GM21447 (cell line): ENCODE data around the gene RGS10.
A peak's percentile ranks its signal among the peaks of the same experiment; 100 is the strongest.

Experiments
- ATAC-seq: cut with Tn5 transposase; IDR thresholded peaks from one replicate; pipeline ENCODE4 v1.9.1; 2021; ENCODE audit not compliant: unreplicated experiment

Gene RGS10

DNA sequence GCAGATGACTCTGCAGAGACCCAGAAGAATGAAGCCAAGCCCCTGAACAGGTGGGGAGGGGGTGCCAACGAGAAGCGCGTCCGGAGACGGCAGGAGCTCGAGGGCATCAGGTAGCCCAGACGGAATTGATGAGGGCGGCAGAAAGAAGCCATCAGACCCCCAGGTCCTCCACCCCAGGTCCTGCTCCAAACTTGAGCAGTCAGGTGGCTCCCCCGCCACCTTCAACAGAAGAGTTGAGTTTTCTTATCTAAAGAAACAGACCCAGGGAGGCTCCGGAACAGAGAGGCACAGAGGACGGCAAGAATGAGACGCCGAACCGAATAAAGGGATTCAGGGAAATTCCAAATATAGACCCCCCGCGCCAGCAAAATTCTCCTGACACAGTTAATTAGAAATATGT lies 22.2 kb downstream of the RGS10 start:
- no peak for ATAC-seq

- no peak for ATAC-seq
These were observed 23.6 kb downstream of the RGS10 start for GRCh38 chr10:119518936-119519335.

- ATAC-seq = peak; percentile 31
These were observed 24.3 kb downstream of the RGS10 start for GRCh38 chr10:119518176-119518575.

DNA sequence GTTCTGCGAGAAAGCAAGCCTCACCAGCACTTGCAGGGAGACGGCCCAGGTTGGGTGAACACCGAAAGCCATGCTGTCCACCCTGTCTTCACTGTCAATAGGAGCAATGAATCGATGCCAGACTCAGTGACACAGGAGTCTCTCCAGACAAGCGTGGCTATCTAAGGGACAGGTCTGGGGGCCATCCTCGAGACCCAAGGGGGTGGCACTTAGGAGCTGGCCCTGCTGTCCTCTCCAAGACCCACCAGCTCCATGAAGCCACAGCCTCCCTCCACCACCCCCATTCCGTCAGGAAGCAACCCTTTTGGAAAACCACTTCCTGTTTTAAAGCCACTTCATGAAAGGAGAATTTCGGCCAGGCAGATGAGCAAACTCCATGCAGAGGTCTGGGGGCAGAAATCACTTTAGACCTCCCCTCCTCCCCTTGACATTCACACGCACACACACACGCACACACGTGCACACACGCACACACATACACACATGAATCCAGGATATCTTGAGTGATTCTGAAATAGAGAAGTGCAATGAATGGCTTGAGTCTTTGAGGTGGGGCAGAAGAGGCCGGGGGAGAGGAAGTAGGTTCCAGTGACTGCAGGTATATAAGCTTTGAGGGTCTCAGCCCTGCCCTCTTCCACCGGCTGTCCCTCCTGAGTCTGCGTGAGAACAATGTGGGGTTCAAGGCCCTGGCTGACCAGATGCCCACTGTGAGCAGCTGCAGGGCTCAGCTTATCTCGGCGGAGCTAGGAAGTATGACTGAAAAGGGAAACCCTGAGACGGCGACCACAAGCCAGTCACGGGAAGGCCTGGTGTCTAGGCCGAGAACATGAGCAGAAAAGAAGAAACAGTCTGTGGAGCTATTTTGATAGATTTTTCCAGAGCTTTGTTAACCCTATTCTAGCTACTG lies 25.0 kb downstream of the RGS10 start:
- peak; percentile 51 for ATAC-seq

DNA sequence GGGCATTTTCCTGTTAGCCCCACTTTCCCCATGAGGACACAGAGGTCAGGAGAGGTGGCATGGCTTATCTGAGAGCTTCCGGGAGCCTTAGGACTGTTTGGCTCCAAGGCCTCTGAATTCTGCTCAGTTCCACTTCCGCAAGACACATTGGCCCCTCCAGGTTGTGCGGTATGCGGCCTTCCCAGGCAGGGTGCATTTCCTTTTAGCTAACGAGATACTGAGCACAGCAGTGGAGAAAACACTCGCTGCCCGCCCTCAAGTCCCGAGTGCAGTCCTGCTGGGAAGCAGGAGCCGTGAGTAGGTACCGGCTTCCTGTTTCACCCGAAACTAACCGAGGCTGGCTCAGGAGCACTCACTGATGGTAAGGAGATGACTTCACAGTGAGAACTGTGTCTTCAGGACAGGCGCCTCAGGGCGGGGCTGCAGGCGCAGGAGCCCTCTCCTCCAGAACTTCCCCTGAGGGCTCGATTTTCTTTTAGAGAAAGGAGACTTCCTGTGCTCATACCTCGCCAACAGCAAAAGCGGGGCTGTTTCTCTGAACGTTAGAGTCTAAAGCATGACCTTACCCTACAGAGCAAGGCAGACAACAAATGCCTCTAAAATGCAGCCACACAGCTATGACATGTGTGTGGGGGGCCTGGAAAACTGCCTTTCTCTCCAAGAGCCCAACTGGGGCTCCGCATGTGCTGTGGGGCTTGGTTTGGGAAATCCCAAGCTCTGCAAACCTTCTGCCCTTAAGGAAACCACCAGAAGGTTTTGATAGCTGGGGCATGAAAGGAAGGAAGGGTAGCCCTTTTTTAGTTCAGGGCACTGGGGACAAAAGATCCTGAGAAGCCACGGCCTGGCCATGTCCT lies 25.9 kb downstream of the RGS10 start:
- ATAC-seq = peak; percentile 71

DNA sequence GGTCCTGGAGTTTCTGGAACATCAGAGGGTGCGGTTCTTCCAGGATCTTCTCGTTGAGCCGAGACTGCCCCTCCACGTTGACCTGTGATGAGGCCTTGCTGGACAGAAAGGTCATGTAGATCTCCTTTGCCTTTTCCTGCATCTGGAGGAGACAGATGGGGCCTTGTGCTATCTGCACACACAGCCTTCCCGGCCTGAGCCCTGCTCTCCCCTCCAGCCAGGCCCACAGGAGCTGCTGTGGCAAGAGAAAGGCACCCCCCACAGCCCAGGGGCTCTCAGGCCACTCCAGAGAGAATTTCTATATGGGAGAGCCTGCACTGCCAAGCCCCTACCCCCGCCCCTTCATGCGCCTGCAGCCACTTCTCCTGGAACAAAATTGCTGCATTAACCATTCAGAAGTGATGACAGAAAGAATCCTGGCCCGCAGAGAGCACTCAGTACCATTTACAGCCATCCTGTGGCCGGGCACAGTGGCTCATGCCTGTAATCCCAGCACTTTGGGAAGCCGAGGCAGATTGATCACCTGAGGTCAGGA lies 26.9 kb downstream of the RGS10 start:
- ATAC-seq = no peak

DNA sequence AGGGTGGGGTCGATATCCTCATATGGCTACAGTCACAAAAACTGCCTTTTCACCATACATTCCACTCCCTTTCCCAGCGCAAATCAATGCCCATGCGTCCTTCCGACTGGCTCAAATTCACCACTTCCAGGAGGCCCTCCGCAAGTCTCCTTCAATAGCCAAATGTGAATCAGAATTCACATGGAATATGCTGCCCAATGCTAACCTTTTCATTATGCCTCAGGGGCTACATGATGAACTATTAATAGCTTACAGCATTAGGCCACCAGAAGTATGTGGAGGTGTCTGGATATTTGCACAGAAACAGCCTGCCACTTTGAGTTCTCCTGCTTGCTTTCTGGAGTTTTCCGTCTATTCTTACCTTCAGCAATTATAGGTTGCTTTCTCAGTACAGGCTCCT lies 27.7 kb downstream of the RGS10 start:
- ATAC-seq = no peak

- no peak for ATAC-seq
These were observed 30.5 kb downstream of the RGS10 start for GRCh38 chr10:119511828-119512515.

- ATAC-seq = no peak
These were observed 32.5 kb downstream of the RGS10 start for GRCh38 chr10:119509909-119510451.

DNA sequence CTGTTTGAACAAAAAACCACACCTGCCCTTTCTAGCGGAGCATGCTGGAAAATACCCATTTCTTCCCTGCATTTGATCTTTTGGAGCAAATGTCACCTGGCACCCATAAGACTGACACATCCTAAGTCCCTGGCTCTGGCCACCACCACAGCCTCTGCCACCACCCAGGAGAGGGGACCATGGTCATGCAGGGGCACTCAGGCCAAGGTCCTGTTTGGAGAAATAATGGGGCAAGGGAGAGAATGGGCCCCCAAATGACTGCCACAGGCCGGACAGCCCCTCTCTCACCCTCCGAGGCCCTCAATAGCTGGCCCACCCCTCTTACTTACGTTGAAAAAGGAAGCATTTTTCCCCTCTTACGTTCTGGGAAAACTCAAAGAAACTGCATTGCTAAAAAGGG lies 35.4 kb downstream of the RGS10 start:
- no peak for ATAC-seq

DNA sequence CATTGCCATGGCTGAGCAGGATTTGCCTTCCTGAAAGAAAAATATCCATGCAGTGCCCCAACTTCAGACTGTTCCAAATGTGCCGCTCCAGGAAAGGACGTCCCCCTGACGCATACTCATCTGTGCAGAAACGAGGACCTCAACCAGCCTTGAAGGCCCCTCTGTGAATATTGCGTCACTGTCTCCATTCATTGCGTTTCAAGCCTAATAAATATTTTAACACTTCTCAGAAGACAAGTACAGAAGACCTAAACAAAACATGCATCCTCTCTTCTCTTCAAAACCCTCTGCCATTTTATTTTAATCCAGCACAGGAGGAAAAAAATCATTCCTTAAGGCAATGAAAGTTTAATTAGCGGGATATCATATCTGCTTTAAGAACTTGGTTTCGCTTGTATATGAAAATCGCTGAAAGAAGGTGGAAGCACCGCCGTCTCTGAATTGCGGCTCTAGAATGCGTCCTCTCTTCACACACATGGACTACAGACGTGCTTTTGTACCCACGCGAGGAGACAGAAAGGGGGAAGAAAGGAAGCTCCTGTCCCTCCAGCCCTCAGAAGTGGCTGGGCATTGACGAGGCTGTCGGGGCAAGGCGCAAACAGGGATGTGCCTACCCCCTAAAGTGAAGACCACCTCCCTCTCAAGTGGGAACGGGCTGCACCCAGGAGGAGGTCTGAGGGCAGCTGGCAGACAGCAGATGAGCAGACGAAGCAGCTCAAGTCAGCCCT lies 36.8 kb downstream of the RGS10 start:
- ATAC-seq = no peak

DNA sequence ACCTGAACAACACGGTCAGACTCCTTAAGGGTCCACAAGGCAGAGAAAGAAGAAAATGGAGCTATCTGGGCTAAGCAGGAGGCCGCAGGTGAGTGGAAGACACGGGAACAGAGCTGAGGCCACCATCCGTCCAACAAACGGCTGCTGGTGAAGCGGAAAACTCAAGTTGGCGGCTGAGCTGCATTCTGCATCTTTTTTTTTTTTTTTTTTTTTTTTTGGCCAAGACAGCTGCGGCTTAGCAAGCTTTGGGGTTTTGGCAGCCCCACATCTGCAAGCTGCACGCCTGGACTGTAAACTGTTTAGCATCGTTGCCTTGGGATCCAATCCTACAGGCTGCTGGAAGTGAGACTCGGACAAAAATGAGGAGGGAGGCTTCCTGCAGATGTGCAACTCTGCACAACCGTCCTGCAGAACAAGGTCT lies 37.4 kb downstream of the RGS10 start:
- ATAC-seq = no peak

GRCh38 chr10:119504651-119505050 lies 37.9 kb downstream of the RGS10 start:
- ATAC-seq = no peak

DNA sequence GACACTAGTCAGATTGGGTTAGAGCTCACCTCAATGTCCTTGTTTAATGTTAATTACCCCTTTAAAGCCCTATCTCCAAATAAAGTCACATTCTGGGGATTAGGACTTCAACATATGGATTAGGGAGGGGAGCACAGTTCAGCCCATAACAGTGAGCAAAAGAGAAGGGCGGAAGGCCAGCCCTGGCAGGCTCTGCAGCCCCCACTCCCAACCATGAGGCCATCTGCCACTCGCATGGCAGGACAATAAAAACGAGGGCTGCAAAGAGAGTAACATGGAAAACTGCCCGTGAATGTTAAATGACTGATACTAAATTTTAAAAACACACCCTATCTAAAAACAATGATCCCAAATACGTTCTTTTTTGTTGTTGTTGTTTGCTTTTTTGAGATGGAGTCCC lies 38.7 kb downstream of the RGS10 start:
- ATAC-seq = no peak

GRCh38 chr10:119502618-119503155 lies 39.8 kb downstream of the RGS10 start:
- ATAC-seq = peak; percentile 17

DNA sequence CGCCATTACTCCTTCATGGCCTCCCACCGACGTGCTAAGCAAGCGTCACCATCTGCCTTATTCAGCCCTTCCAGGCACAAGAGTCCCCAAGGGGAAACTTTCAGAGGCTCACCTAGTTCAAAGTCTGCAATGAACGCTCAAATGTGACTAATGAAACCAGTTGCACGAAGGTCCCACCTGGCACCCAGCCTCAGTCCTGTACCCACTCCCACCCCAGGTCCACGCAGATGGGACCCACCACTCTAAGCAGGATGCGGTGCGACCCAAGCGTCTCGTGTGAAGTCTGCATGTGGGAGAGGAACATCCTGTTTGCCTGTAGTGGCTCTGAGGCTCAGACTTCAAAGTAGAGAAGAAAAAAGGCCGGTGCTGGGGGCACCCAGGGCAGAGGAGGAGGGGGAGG lies 40.3 kb downstream of the RGS10 start:
- ATAC-seq = peak; percentile 50

DNA sequence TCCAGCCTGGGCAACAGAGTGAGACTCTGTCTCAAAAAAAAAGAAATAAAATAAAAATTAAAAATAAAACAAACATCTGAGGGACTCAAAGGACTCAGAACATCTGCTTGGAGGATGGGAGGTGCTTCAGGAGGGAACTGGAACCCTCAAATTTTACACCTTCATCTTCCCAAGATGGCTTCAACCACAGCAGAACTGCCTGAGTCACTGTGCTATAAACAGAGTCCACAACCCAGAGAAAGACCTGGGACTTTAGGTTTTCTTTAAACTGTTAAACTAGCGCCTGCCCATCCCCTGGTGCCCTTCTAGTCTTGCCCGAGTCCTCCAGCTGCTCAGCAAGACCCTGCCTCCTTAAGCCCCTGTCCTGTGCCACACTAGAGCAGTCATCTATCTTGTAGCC lies 40.8 kb downstream of the RGS10 start:
- ATAC-seq = no peak

GRCh38 chr10:119500821-119501220 lies 41.7 kb downstream of the RGS10 start:
- ATAC-seq = no peak

DNA sequence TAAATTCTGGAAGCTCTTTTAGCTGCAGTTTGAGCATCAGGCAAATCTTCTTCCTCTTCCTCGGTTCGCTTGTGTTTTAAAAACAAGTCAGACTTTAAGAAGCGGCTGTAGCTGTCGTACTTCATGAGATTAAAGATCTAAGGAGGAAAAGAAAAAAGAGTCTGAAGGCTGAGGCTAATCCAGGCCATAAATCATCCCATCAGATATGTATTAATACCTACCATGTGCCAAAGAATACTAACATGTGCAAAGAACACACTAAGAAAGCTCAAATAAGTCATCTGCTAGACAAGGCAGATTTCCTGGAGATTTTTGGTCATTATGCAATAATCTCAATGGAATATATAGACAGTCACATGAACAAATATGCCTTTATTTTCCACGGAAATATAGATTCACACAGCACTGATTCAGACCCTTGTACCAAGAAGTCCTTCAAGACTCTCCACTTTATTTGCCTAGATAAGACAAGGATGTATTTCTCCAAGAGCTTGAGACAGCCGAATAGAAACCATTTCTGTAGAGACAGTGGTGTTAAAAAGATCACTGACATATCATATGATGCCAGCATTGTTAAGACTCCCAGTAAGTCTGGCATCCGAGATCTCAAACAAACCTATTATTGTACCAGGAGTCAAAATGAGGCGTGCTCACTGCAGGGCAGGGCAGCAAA lies 42.3 kb downstream of the RGS10 start:
- ATAC-seq = no peak

DNA sequence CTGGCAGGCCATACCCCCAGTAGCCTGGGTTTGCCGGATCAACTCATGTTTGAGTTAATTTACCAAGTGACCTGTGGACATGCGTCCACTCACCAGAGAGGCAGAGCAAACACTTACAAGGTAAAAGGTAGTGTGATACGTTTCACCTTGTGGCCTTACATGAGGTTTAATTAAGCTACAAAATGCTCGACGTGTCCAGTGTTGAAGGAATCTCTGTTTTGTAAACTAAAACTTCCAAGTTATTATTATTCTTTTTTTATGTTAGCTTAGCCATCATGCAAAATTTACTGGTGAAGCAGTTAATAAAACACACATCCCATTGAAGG lies 42.9 kb downstream of the RGS10 start:
- no peak for ATAC-seq
